Cardiac muscle cell (in vitro differentiated cells and primary cell): ENCODE results near the gene UBE2D2. TPM values are rescaled to one million over a fixed set of nuclear protein-coding genes. Genes with fewer than 3 reads are reported as not detected.

Experiments used
- DNase-seq, 2 donors: peaks; one replicate each; pipeline versions ENCODE4 v3.0.0 to v3.0.0-alpha.2; 2010 to 2017; ENCODE audit warnings: low read depth in 1 of 2, low spot score in 1 of 2
- H3K27ac ChIP-seq: fragments of 200-600 bp; sonication (generic); 2 replicates; pipeline ENCODE4 v1.5.1; 2016
- H3K27me3 ChIP-seq: fragments of 200-600 bp; sonication (generic); 2 replicates; pipeline ENCODE4 v1.6.0; 2016; ENCODE audit warnings: control low read depth
- H3K36me3 ChIP-seq: fragments of 200-600 bp; sonication (generic); 2 replicates; pipeline ENCODE4 v1.5.1; 2016; ENCODE audit warnings: control low read depth
- H3K4me1 ChIP-seq: fragments of 200-600 bp; sonication (generic); 2 replicates; pipeline ENCODE4 v1.8.1; 2017; ENCODE audit warnings: low read depth, mild to moderate bottlenecking, mixed run types
- H3K4me3 ChIP-seq: fragments of 200-600 bp; sonication (generic); 2 replicates; pipeline ENCODE4 v1.5.1; 2016; ENCODE audit warnings: mild to moderate bottlenecking
- H3K9me3 ChIP-seq: fragments of 200-600 bp; sonication (generic); 2 replicates; pipeline ENCODE4 v1.5.1; 2017; ENCODE audit warnings: low read depth, mild to moderate bottlenecking, control low read depth
- CTCF ChIP-seq: IDR thresholded peaks from 2 replicates; pipeline ENCODE4 v1.5.1; 2012; ENCODE audit warnings: low read depth, mild to moderate bottlenecking, low read length
- polyA plus RNA-seq: library from polyadenylated mRNA; unstranded; fragments of >200 nt; fragmentation: Nextera tagmentation; extraction: Ambion mirVana; gene quantifications from 2 replicates; pipeline ENCODE4 v1.2.1, GENCODE V29; 2016
- total RNA-seq: library from RNA; depleted of rRNA; stranded (reverse); fragments of >200 nt; gene quantifications from 2 replicates; pipeline ENCODE4 v1.2.3, GENCODE V29; 2016

The UBE2D2 gene
- total and polyA plus RNA-seq, 2 experiments from 2014 or later: 236 to 338 TPM

- no peak for DNase-seq
- TF ChIP-seq CTCF: no peak
- no peaks in the 10 kb centered on the region for H3K36me3 ChIP-seq
- H3K27me3 ChIP-seq: no peaks in the 10 kb centered on the region
- H3K27ac ChIP-seq: peak overlapping the region; percentile 99
- no peaks in the 10 kb centered on the region for H3K9me3 ChIP-seq
- H3K4me3 ChIP-seq: no peak overlapping the region
- peaks cover 60% of the 10 kb centered on the region for H3K4me1 ChIP-seq
Observed at GRCh38 chr5:139653616-139654015, 92.5 kb downstream of the UBE2D2 start.

GRCh38 chr5:139654464-139654863, 93.3 kb downstream of the UBE2D2 start:
- no peaks in the 10 kb centered on the region for H3K27me3 ChIP-seq
- H3K4me1 ChIP-seq: peaks cover 68% of the 10 kb centered on the region
- TF ChIP-seq CTCF: no peak
- H3K36me3 ChIP-seq: no peaks in the 10 kb centered on the region
- no peaks in the 10 kb centered on the region for H3K9me3 ChIP-seq
- peak overlapping the region; percentile 99 for H3K27ac ChIP-seq
- no peak for DNase-seq
- H3K4me3 ChIP-seq: no peak overlapping the region

GRCh38 chr5:139654871-139655491, 93.8 kb downstream of the UBE2D2 start:
- Histone ChIP-seq H3K4me3 (no peak overlapping the region), H3K27me3 (no peaks in the 10 kb centered on the region), H3K27ac (peak overlapping the region; percentile 99), H3K36me3 (no peaks in the 10 kb centered on the region), H3K9me3 (no peaks in the 10 kb centered on the region), H3K4me1 (peaks cover 74% of the 10 kb centered on the region)
- no peak for TF ChIP-seq CTCF
- DNase-seq: peak in 1 of 2 donors; percentile 69

GRCh38 chr5:139655727-139656271, 94.7 kb downstream of the UBE2D2 start:
- TF ChIP-seq CTCF: no peak
- Histone ChIP-seq H3K36me3 (no peaks in the 10 kb centered on the region), H3K4me1 (peaks cover 82% of the 10 kb centered on the region), H3K27me3 (no peaks in the 10 kb centered on the region), H3K27ac (peak overlapping the region; percentile 99), H3K9me3 (no peaks in the 10 kb centered on the region), H3K4me3 (no peak overlapping the region)
- peak in 1 of 2 donors; percentile 80 for DNase-seq

- DNase-seq: peak in 1 of 2 donors; percentile 37
- H3K27me3 ChIP-seq: no peaks in the 10 kb centered on the region
- no peak for TF ChIP-seq CTCF
- no peaks in the 10 kb centered on the region for H3K9me3 ChIP-seq
- no peak overlapping the region for H3K4me3 ChIP-seq
- peak overlapping the region; percentile 99 for H3K27ac ChIP-seq
- H3K36me3 ChIP-seq: no peaks in the 10 kb centered on the region
- H3K4me1 ChIP-seq: peaks cover 73% of the 10 kb centered on the region
Observed at GRCh38 chr5:139657363-139658321, 96.5 kb downstream of the UBE2D2 start.
